ENCODE results near the gene SERTAD4.

- TF ChIP-seq HDAC2 (IDR thresholded peaks at IDR 0.05) = no peak
- no peak for TF ChIP-seq MXI1 (IDR thresholded peaks at IDR 0.05; ENCODE audit: low read depth, low read length)
- TF ChIP-seq BHLHE40 (IDR thresholded peaks at IDR 0.05; ENCODE audit: borderline replicate concordance in 1 of 2, low read depth in 2 of 2, low read length in 1 of 2) = no peak
- no peak for TF ChIP-seq BCLAF1 (IDR thresholded peaks at IDR 0.05)
- TF ChIP-seq POLR2A (IDR thresholded peaks at IDR 0.05; ENCODE audit: low read depth, low read length) = no peak
- no peak for TF ChIP-seq ATF7 (IDR thresholded peaks at IDR 0.05; ENCODE audit: low read depth)
- TF ChIP-seq CTCF (IDR thresholded peaks at IDR 0.05 in 2 of 3, conservative IDR thresholded peaks at IDR 0.05 in 1 of 3; ENCODE audit: control insufficient read depth in 2 of 3, extremely low read depth in 1 of 3, insufficient read depth in 1 of 3, low read depth in 3 of 3, low read length in 3 of 3) = no peak
- no peak for TF ChIP-seq POLR2AphosphoS5 (IDR thresholded peaks at IDR 0.05; ENCODE audit: low read length)
- TF ChIP-seq ZNF592 (IDR thresholded peaks at IDR 0.05) = no peak
- no peak for TF ChIP-seq CBFB (IDR thresholded peaks at IDR 0.05; ENCODE audit: low read depth)
- TF ChIP-seq TCF7 (IDR thresholded peaks at IDR 0.05; ENCODE audit: borderline replicate concordance) = no peak
Observed at GRCh38 chr1:210272666-210273065, 40.1 kb downstream of the SERTAD4 start.
